ENCODE results near the gene PF4V1. TPM values are rescaled to one million over a fixed set of nuclear protein-coding genes. Genes with fewer than 3 reads are reported as not detected.

Gene PF4V1
- total and polyA plus RNA-seq, 2 donors (not counting 1 experiment from before 2014, with no cell fraction given) = not detected

DNA sequence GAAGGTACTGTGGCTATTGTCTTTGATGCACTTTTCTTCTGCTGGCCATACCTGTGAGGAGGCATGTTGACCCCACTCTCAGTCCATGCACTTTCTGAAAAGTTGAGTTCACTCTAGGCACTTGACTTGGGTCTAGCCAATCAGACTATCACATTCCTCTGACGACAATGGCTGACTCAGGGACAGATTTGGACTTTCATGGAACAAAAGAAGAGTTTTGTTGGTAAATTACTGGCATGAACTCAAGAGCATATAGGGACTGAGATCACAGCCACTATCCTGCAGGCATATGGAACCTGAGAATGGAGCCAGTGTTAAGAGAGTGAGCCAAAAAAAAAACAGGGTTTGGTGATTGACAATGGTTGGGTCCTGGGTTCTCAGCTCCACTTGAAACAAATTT is 41.3 kb upstream of the PF4V1 start:
- H3K4me2 ChIP-seq (replicated peaks; ENCODE audit: low read depth, low read length, poor library complexity, severe bottlenecking) = no peak overlapping the region
- DNase-seq = no peak
- intact Hi-C loops (cut with micrococcal nuclease) = no loop called here
- H3K36me3 ChIP-seq (replicated peaks in 1 of 2; ENCODE audit: control extremely low read depth in 1 of 2, control insufficient read depth in 1 of 2, extremely low read depth in 1 of 2, insufficient read depth in 2 of 2, low read length in 1 of 2) = no peaks in the 10 kb centered on the region
- no peak overlapping the region for H3K4me3 ChIP-seq (ENCODE audit: control extremely low read depth in 1 of 5, extremely low read depth in 1 of 5, insufficient read depth in 1 of 5, low read depth in 2 of 5, low read length in 4 of 5)
- H3K27ac ChIP-seq (ENCODE audit: low read length in 2 of 2) = no peak overlapping the region
- WGBS (ENCODE audit: insufficient coverage) = no CpG with 5 or more reads among the region's 1 CpG
- H3K27me3 ChIP-seq (replicated peaks in 1 of 4; ENCODE audit: control extremely low read depth in 1 of 4, control insufficient read depth in 3 of 4, insufficient read depth in 4 of 4, low read length in 3 of 4) = no peaks in the 10 kb centered on the region
- no peak overlapping the region for H2AFZ ChIP-seq (ENCODE audit: insufficient read depth, low read depth, low read length, poor library complexity, severe bottlenecking)
- H4K20me1 ChIP-seq (ENCODE audit: control insufficient read depth, insufficient read depth, low read length, poor library complexity, severe bottlenecking) = no peaks in the 10 kb centered on the region
- H3K79me2 ChIP-seq (ENCODE audit: control insufficient read depth, insufficient read depth, low read length) = no peaks in the 10 kb centered on the region
- CTCF ChIA-PET = no interaction called here
- Mint-ChIP-seq H3K27me3 (no peaks in the 10 kb centered on the region), H3K27ac (no peak overlapping the region), H3K4me3 (no peak overlapping the region), H3K9me3 (ENCODE audit: insufficient read depth) (peaks cover 3% of the 10 kb centered on the region), H3K4me1 (no peaks in the 10 kb centered on the region)
- H3K9ac ChIP-seq (ENCODE audit: low read length) = no peak overlapping the region
- POLR2A ChIA-PET = no interaction called here
- no peaks in the 10 kb centered on the region for H3K9me3 ChIP-seq (ENCODE audit: control extremely low read depth in 1 of 3, control insufficient read depth in 2 of 3, insufficient read depth in 1 of 3, low read length in 2 of 3)
- no peak for ATAC-seq (ENCODE audit: low read depth)
- no peaks in the 10 kb centered on the region for H3K4me1 ChIP-seq (ENCODE audit: control insufficient read depth in 2 of 2, insufficient read depth in 2 of 2, low read length in 2 of 2)
- TF ChIP-seq, protein P1, sequence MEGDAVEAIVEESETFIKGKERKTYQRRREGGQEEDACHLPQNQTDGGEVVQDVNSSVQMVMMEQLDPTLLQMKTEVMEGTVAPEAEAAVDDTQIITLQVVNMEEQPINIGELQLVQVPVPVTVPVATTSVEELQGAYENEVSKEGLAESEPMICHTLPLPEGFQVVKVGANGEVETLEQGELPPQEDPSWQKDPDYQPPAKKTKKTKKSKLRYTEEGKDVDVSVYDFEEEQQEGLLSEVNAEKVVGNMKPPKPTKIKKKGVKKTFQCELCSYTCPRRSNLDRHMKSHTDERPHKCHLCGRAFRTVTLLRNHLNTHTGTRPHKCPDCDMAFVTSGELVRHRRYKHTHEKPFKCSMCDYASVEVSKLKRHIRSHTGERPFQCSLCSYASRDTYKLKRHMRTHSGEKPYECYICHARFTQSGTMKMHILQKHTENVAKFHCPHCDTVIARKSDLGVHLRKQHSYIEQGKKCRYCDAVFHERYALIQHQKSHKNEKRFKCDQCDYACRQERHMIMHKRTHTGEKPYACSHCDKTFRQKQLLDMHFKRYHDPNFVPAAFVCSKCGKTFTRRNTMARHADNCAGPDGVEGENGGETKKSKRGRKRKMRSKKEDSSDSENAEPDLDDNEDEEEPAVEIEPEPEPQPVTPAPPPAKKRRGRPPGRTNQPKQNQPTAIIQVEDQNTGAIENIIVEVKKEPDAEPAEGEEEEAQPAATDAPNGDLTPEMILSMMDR (IDR thresholded peaks at IDR 0.05) = no peak
- TF ChIP-seq EZH2 (IDR thresholded peaks at IDR 0.05; ENCODE audit: borderline replicate concordance, insufficient read depth, low read depth, low read length, poor library complexity, severe bottlenecking) = no peak

DNA sequence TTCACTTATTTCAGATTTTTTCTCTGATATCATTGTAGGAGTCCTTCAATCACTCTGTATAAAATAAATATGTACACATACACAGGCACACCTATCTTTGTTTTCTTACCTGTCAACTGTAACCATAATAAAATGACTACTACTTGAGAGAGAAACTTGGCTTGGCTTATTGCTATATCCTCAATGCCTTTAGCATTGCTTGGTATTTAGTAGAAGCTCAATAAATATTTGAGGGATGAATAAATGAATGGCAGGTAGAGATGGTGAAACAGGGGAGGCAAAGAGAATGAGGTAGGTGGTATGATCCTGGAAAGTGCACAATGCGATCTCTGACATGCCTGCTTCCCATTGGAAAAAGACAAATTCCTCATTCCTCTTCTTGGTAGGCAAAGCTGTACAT is 38.4 kb upstream of the PF4V1 start:
- CTCF ChIA-PET = no interaction called here

More for the DNA sequence above, 38.4 kb upstream of the PF4V1 start:
- H3K4me1 ChIP-seq (ENCODE audit: control insufficient read depth in 2 of 2, insufficient read depth in 2 of 2, low read length in 2 of 2) = no peaks in the 10 kb centered on the region
- H3K9me3 Mint-ChIP-seq (ENCODE audit: insufficient read depth) = peaks cover 3% of the 10 kb centered on the region
- POLR2A ChIA-PET = no interaction called here
- WGBS (ENCODE audit: insufficient coverage) = 100% methylated on average over 1 of the region's 1 CpG
- DNase-seq (no peak), ATAC-seq (ENCODE audit: low read depth) (no peak)
- no peak overlapping the region for H3K4me3 Mint-ChIP-seq
- H3K4me2 ChIP-seq (replicated peaks; ENCODE audit: low read depth, low read length, poor library complexity, severe bottlenecking) = no peak overlapping the region
- H3K27ac Mint-ChIP-seq = no peak overlapping the region
- no peak overlapping the region for H3K9ac ChIP-seq (ENCODE audit: low read length)
- no peak overlapping the region for H3K27ac ChIP-seq (ENCODE audit: low read length in 2 of 2)
- no peaks in the 10 kb centered on the region for H3K9me3 ChIP-seq (ENCODE audit: control extremely low read depth in 1 of 3, control insufficient read depth in 2 of 3, insufficient read depth in 1 of 3, low read length in 2 of 3)
- TF ChIP-seq, protein P1 (IDR thresholded peaks at IDR 0.05) = no peak
- TF ChIP-seq EZH2 (IDR thresholded peaks at IDR 0.05; ENCODE audit: borderline replicate concordance, insufficient read depth, low read depth, low read length, poor library complexity, severe bottlenecking) = no peak
- no peaks in the 10 kb centered on the region for H4K20me1 ChIP-seq (ENCODE audit: control insufficient read depth, insufficient read depth, low read length, poor library complexity, severe bottlenecking)
- H3K4me3 ChIP-seq (ENCODE audit: control extremely low read depth in 1 of 5, extremely low read depth in 1 of 5, insufficient read depth in 1 of 5, low read depth in 2 of 5, low read length in 4 of 5) = no peak overlapping the region
- H3K36me3 ChIP-seq (replicated peaks in 1 of 2; ENCODE audit: control extremely low read depth in 1 of 2, control insufficient read depth in 1 of 2, extremely low read depth in 1 of 2, insufficient read depth in 2 of 2, low read length in 1 of 2) = no peaks in the 10 kb centered on the region
- H3K4me1 Mint-ChIP-seq = no peaks in the 10 kb centered on the region
- no peak overlapping the region for H2AFZ ChIP-seq (ENCODE audit: insufficient read depth, low read depth, low read length, poor library complexity, severe bottlenecking)
- no peaks in the 10 kb centered on the region for H3K27me3 Mint-ChIP-seq
- H3K27me3 ChIP-seq (replicated peaks in 1 of 4; ENCODE audit: control extremely low read depth in 1 of 4, control insufficient read depth in 3 of 4, insufficient read depth in 4 of 4, low read length in 3 of 4) = no peaks in the 10 kb centered on the region
- no peaks in the 10 kb centered on the region for H3K79me2 ChIP-seq (ENCODE audit: control insufficient read depth, insufficient read depth, low read length)
- intact Hi-C loops (cut with micrococcal nuclease) = no loop called here

Measured in B cell (primary cell).